ENCODE results near the gene USP43.
"Not testable (repeated sequence)": the region's sequence is repeated elsewhere in the genome, so short reads cannot be mapped to it uniquely, and the experiment has no call there.

The USP43 gene

DNA sequence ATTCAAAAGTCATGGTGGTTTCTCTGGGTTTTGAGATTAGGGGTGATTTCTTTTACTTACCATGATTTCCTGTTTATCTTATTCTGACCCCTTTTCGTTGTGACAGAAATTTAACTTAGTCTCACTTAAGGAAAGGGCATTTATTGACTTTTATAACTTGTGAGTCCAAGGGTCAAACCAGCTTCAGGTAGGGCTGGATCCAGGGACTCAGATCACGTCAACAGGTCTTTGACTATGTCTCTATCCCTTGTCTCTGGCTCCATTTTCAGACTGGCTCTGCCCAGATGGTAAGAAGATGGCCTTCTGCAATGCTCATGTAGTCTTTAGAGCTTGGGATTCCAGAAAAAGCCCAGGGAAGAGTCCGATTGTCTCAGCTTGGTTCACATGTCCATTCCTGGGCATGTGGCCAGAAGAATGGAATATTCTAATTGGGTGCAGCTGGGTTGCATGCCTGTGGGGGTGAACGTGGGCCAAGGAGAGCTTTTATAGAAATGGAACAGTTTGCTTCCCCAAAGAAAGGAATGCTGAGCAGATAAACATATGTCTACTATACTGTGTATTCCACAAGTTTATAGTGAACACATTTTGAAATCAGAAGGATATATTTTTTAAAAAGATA, 13.4 kb downstream of the USP43 start:
- DNase-seq (ENCODE audit: low read depth, low spot score), result peak; percentile 32

DNA sequence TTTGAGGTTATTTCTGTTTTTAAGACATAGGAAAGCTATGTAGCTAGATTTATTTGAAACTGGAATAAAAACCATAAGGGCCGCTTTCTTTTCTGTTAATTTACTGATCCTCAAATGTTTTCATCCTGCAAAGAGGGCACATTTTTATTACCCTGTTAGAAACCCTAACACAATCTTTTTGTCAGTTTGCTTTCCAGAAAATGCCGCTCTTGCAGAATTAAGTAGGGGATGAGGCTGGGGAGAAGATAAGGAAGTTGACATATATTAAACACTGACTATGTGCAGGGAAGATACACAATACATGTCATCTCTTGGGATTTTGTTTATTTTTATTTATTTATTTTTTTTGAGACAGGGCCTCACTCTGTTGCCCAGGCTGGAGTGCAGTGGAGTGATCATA, 15.7 kb downstream of the USP43 start:
- DNase-seq (ENCODE audit: low read depth, low spot score), result no peak

DNA sequence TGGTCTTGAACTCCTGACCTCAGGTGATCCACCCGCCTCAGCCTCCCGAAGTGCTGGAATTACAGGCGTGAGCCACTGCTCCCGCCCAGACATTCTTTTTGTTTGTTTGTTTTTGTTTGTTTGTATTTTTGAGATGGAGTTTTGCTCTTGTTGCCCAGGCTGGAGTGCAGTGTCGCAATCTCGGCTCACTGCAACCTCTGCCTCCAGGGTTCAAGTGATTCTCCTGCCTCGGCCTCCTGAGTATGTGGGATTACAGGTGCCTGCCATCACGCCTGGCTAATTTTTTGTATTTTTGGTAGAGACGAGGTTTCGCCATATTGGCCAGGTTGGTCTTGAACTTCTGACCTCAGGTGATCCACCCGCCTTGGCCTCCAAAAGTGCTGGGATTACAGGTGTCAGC, 18.2 kb downstream of the USP43 start:
- not testable (repeated sequence) for DNase-seq (ENCODE audit: low read depth, low spot score)

DNA sequence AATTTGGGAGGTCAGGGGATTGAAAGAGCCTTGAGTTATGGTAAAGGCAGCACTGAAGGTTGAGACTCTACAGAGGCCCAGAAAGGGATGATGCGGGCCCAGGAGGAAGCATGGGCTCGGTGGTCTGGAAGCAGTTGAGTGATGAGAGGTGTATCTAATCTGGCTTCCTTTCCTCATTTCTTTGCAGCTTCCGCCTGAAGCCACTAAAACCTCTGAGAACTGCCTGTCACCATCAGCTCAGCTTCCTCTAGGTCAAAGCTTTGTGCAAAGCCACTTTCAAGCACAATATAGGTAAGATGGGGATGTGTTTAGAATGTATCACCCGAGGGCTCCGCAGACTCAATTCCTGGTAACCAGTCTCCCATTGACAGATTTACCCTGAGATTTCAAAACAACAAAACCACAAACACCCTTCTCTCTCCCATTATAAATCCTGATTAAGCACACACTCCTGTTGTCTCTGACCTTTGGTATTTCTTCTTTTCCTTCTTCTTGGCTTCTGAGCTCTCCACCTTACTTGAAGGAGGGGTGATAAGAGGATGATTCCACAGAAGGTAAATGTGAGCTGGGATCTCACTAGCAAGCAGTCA, 21.2 kb downstream of the USP43 start:
- DNase-seq (ENCODE audit: low read depth, low spot score), result no peak

DNA sequence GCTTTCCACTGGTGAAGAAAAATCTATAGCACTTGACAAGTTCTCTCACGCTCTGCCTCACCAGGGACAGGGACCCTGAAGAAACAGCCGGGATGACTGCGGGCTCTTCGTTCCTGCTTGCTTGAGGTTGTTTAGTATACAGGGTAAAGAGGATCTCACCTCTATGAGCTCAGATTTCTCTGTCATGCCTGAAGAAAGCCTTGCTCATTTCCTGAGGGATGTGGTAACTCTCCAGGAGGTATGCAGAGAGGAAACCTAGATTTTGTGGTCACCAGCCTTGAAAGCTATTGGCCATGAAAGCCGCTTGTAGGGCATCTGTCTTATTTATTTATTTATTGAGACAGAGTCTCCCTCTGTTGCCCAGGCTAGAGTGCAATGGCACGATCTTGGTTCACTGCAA, 23.2 kb downstream of the USP43 start:
- peak; percentile 18 for DNase-seq (ENCODE audit: low read depth, low spot score)

DNA sequence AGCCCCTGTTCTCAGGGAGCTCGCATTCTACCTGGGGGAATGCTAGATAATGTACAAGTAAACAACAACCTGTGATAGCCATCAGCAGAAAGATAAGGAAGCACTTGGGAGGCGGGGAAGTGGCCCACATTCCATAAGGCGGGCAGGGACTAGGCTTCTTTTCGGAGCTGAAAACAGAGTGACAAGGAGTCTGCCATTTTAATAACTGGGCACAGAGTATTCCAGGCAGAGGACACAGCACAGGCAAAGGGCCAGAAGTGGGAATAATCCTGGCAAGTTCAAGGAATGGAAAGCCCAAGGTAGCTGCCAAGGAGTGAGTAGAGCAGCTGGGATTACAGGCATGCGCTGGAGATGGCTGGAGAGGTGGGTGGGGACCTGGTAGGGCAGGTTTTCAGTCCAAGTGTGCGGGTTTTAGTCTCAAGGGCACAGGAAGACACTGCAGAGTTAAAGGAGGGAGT, 24.3 kb downstream of the USP43 start:
- no peak for DNase-seq (ENCODE audit: low read depth, low spot score)

DNA sequence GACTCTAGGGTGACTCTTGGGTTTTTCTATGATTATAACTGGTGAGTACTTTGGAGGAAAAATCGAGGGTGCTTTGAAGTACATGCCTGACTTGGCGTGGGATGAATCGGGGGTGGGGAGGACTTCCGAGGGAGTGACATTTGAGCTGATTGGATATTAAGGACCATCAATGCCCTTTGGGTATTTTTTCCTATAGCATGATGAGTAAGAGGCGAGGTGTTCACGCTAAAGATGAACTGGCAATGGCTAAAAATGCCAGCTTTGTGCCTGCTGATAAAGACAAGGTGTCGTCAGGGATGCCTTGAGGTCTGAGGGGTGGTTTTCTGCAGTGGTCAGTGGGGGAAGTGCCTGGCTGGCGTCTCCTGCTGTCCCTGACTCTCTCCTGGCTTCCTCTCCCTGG, 25.3 kb downstream of the USP43 start:
- no peak for DNase-seq (ENCODE audit: low read depth, low spot score)

DNA sequence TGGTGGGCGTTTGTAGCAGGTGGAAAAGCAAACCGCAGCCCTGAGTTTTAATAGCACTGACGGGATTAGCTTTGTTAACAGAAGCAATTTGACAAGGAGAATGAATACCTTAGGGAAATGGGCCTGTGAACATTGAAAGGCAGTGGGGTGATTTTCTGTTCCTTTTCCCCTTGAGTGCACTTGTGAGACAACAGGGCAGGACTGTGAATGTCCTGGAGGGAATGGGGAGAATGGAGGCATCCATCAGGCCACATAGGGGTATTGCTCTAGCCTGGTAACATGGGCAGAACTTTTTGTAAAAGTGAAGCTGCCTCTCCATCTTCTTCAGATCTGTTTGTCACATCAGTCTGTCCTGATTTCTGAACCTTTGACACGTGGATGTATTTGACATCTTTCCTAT, 26.2 kb downstream of the USP43 start:
- no peak for DNase-seq (ENCODE audit: low read depth, low spot score)

DNA sequence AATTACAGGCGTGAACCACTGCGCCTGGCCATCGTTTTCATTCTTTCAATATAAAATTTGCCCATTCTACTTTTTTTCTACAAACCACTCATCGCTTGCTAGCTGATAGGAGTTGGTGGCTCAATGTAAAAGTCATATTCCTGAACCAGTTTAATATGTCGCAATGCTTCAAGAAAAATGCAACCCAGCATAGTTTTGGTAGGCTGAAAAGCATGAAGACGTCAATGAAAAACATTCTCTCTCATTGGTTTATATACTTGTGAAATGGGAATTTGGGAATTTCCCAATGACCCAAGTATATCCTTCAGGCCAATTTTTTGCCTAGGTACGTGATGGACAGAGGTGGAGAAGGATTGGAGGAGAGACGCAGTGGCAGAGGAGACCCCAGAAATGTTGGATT, 26.9 kb downstream of the USP43 start:
- no peak for DNase-seq (ENCODE audit: low read depth, low spot score)

DNA sequence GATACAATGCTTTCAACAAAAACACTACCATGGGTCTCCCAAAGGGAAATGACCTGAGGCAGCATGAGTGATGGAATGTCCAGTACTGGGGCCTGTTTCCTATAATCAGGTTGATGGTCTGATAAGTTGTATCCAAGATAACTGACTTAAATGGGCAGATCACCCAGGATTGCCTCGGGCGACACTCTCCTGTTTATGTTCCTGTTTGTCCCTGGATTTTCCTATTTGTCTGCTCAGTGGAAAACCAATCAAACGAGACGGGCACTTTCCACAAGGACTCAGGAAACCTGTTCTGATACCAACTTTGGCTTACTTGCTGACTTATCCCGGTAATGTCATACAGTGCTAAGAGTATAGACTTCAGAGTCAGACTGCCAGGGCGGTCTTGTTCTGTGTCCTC, 27.4 kb downstream of the USP43 start:
- DNase-seq (ENCODE audit: low read depth, low spot score), result no peak

DNA sequence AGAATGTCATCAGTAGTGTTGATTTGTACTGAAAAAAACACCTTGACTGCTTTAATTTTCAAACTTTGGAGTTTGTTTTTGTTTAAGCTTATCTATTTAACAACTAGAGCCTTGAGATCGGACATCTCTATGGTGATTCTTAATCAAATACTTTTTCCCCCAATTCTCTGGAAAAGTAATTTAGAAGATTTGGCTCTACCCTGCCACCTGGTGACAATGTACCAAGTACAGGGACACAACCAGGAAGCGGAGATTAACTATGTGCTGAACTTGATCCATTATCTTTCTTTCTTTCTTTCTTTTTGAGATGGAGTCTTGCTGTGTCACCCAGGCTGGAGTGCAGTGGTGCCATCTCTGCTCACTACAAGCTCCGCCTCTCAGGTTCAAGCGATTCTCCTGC, 30.8 kb downstream of the USP43 start:
- no peak for DNase-seq (ENCODE audit: low read depth, low spot score)

DNA sequence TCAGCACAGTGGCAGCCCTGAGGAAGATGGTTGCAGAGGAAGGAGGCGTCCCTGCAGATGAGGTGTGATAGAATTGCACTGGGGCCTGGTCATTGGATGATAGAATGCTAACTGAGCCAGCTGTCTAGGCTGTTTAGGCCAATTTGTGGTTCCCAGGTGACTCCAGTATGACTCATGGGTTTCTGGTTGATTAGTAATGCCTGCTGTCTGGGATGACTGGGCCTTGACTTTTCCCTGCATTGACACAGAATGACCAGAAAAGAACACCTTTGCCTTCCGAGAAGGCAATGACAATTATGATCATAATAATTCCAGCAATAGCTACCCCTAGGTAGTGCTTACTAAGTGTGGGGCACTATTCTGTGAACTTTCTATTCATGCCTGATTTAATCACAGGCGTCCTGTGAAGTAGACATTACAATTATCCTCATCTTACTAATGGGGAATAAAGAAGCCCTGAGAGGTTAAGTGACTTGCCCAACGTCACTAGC, 31.5 kb downstream of the USP43 start:
- DNase-seq (ENCODE audit: low read depth, low spot score), result no peak

DNA sequence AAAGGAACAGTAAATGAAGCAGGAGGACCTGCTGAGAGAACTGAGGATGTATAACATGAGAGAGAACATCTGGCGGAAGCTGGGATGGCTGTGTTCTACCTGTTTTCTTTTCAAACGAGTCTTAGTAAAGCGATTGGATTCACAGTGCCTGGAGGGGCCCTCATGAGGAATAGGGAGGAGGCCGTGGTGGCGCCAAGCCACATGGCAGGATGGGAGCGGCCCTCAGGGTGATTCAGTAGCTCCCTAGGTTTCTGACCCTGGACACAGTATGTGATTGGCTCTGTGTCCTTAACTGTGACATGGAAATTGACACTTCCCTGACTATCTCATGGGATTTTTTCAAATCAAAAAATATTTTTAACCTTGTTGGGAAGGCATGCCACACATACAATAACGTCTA, 32.1 kb downstream of the USP43 start:
- no peak for DNase-seq (ENCODE audit: low read depth, low spot score)

DNA sequence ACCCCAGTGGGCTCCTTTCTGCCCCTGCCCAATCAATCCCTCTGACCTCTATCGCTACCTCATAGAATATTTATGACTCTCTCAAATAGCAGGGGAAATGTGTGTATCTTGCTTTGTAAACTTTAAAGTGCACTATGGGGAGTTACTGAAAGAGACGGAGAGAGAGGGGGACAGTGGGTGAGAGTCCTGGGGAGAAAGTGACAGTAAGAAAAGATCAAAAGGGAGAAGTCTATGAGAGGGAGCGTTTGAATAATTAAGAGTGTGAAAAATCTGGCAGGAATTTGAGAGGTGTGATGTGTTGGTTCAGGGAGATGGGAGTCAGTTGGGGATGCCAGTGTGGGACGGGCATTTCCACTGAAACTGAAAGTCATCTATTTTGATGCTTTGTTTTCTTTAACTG, 32.6 kb downstream of the USP43 start:
- DNase-seq (ENCODE audit: low read depth, low spot score), result no peak

DNA sequence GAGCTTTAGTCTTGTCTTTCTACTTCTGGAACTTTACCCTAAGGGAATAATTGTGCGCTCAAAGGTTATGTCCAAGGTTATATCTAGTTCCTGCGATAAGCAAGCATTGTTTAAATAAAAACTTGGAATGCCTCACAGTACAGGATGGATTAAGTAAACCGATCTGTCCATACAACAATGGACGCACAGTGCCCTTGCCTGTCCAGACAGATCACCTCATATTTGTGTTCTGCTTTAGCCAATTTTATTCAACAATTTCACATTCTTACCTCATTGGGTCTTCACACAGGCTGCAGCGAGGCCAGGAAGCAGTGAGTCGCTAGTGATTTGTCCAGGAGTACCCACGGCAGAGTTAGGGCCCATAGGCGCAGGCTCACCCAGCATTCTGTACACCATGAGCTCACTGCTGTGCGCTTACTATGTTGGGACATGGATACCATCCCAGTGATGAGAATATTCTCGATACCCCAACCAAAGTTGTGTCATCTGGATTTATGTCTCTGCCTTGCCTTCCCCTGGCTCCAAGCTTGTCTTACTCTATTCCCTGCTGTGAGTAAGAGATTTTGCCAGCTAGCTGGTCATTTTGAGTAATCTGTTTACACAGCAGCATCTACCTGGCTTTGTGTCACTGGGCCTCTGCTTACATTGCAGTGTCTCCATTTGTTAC, 39.8 kb downstream of the USP43 start:
- DNase-seq (ENCODE audit: low read depth, low spot score), result no peak

DNA sequence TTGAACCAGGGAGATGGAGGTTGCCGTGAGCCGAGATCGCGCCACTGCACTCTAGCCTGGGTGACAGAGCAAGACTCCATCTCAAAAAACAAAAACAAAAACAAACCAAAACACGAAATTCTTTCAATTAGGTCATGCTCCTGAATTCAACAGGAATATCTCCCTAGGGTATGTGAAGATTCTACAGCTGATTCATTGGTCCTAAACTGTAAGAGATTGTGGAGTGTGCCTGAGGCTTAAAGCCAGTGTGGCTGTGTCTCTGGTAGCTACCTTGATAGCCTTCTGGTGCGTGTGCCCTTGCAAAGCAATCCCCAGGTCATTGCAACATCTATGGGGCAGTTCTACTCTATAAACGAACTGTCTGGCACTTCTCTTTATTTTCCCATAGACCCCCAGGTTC, 48.4 kb downstream of the USP43 start:
- DNase-seq (ENCODE audit: low read depth, low spot score), result no peak

DNA sequence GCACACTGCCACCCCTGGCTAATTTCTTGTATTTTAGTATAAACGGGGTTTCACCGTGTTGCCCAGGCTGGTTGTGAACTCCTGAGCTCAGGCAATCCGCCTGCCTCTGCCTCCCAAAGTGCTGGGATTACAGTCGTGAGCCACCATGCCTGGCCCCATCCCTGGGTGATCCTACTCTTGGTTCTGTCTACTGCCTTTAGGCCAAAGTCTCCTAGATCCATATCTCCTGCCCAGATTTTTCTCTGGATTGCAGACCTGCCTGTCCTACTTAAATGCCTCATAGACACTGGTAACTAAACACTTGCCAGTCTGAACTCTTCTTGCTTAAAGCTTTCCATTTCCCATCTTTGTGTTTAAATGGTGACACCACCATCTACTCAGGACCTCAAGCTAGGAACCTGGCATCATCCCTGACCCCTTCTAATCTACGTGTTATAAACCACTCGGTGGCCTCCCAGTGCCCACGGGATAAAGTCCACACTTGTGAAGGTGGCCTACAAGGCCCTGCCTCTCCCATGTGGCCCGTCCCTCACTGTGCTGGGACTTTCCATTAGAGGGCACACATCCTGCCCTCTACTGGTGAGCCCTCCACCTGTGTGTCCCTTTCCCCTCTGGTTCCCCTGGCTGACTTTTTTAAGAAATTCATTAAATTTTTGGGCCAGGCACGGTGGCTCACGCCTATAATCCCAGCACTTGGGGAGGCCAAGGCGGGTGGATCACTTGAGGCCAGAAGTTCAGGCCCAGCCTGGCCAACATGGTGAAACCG, 51.1 kb downstream of the USP43 start:
- DNase-seq (ENCODE audit: low read depth, low spot score), result no peak

DNA sequence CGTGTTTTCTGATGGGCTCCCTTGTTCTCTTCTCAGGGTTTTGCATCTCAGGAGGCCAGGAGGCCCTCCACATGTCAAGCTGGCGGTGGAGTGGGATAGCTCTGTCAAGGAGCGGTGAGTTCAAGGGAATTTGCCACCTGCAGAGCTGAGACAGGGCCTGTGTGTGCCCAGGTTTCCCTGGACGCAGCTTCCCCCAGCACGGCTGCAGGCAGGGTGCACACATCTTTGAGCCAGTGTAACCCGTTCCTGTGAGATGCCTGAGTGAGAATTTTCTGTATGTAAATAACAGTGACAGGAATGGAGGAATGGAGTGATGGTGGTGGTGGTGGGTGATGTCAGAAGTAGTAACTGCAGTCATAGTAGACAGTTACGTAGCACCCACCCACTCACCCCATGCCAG, 54.8 kb downstream of the USP43 start:
- no peak for DNase-seq (ENCODE audit: low read depth, low spot score)

DNA sequence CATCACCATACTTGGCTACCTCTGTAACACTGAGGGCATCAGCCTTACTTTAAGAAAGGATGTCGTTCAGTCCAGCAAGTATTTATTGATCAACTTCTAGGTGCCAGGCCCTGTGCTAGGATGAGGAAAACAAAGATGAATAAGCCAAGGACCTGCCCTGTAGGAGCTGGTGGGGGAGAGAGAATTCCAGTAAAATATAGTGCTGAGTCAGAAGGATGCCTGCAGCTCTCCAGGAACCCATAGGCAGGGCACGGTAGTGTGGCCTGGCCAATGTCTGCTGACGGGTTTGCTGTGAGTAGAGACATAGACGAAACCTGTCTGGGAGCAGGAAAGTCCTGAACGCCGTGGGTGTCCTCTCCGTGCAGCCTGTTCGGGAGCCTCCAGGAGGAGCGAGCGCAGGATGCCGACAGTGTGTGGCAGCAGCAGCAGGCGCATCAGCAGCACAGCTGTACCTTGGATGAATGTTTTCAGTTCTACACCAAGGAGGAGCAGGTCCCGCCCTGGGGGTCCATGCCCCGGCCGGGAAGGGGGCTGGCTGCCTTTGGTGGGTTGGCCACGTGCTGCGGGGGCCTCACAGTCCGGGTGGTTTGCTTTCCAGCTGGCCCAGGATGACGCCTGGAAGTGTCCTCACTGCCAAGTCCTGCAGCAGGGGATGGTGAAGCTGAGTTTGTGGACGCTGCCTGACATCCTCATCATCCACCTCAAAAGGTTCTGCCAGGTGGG, 55.6 kb downstream of the USP43 start:
- no peak for DNase-seq (ENCODE audit: low read depth, low spot score)

DNA sequence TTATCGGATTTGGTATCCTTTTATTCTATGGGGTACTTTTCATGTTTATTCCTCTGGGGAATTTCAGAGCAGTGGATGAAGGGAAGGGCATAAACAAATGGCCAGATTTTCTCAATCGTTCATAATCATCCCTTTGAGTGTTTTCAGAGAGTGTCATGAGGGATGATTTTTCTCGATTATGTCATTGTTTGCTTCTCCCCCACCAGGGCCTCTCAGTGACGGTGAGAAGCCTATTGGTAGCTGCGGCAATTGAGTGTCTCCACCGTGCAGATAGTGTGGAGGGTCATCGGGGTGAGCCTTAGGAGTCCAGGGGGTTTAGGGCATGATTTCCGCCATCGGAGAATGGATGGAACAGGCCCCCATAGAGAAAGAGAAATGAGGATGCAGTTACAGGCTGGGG, 57.2 kb downstream of the USP43 start:
- DNase-seq (ENCODE audit: low read depth, low spot score), result no peak

DNA sequence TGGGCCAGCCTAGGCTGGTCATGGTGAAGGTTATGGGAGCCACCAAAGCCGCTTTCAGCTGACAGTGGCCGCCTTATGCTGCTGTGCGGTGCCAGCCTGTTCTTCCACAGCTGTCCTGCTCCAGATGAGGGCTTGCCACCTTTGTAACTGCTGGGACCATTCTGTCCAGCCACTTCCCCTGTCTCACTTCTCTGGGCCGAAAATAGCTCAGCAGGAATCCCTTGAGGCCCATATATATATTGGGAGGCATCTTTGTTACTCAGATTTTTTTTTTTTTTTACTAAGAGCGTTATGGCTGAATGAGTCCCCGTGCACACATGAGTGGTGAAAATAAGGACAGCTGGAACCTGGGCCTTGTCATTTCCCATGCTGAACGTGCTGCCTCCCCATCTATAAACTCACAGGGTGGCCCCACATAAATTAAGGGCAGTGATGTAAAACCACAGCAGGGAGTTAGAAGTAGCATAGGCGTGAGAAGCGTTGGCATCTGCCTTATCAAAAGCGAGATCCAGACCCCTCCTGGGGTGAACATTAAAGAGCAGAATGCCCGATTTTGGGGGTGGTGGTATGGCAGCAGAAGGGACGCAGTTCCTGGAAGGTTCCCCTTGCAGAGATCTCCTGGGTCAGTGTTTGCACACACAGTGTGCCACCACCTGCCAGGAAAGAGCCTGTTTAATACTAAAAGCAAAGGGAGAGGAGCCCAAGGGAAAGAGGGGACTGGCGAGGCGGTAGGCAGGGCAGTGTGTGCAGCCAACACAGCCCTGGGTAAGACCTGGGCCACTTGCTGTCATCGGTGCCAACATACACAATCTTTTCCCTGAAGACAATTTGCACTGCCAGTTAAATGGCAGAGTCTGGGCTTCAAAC, 57.8 kb downstream of the USP43 start:
- no peak for DNase-seq (ENCODE audit: low read depth, low spot score)

Measured in smooth muscle cell of the brain vasculature (primary cell).